B cell (primary cell): ENCODE data around the gene TMEM164.

Source experiments
- CTCF ChIP-seq: fragments of 200-600 bp; IDR thresholded peaks from one replicate; pipeline ENCODE4 v1.8.0; 2022; ENCODE audit warnings: antibody characterized with exemption, mild to moderate bottlenecking
- EZH2 ChIP-seq: IDR thresholded peaks from 2 replicates; pipeline ENCODE4 v1.6.1; 2012; ENCODE audit warnings: borderline replicate concordance, low read depth, mild to moderate bottlenecking, moderate library complexity, low read length; ENCODE audit not compliant: insufficient read depth, poor library complexity, severe bottlenecking

- TF ChIP-seq CTCF (no peak), EZH2 (no peak)
Observed at GRCh38 chrX:110046001-110046400, 43.1 kb downstream of the TMEM164 start.
